ENCODE results near the gene PRICKLE4.

DNA sequence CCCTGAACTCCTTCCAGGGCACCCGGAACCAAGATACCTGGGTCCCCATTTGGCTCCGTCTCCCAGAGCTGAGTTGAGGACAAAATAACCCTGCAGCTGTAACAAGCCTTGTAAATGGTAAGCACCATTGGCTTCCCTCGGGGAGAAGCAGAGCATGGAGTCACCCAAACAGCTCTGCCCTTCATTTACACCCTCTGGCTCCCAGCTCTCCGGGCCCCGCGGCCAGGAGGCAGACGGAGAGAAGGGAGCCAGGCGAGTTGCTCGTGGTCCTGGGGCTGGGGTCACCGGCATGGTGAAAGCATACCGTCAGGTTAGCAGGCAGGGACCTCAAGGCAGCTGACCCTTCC is 47.2 kb upstream of the PRICKLE4 start:
- TF ChIP-seq, protein P1, sequence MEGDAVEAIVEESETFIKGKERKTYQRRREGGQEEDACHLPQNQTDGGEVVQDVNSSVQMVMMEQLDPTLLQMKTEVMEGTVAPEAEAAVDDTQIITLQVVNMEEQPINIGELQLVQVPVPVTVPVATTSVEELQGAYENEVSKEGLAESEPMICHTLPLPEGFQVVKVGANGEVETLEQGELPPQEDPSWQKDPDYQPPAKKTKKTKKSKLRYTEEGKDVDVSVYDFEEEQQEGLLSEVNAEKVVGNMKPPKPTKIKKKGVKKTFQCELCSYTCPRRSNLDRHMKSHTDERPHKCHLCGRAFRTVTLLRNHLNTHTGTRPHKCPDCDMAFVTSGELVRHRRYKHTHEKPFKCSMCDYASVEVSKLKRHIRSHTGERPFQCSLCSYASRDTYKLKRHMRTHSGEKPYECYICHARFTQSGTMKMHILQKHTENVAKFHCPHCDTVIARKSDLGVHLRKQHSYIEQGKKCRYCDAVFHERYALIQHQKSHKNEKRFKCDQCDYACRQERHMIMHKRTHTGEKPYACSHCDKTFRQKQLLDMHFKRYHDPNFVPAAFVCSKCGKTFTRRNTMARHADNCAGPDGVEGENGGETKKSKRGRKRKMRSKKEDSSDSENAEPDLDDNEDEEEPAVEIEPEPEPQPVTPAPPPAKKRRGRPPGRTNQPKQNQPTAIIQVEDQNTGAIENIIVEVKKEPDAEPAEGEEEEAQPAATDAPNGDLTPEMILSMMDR (IDR thresholded peaks at IDR 0.05; ENCODE audit: poor library complexity) = no peak
- TF ChIP-seq EZH2 (IDR thresholded peaks at IDR 0.05; ENCODE audit: borderline replicate concordance) = no peak
- TF ChIP-seq EZH2phosphoT487 (IDR thresholded peaks at IDR 0.05; ENCODE audit: low read depth, severe bottlenecking, unreplicated experiment) = no peak
